ENCODE measurements around the gene COG5.

The COG5 gene

DNA sequence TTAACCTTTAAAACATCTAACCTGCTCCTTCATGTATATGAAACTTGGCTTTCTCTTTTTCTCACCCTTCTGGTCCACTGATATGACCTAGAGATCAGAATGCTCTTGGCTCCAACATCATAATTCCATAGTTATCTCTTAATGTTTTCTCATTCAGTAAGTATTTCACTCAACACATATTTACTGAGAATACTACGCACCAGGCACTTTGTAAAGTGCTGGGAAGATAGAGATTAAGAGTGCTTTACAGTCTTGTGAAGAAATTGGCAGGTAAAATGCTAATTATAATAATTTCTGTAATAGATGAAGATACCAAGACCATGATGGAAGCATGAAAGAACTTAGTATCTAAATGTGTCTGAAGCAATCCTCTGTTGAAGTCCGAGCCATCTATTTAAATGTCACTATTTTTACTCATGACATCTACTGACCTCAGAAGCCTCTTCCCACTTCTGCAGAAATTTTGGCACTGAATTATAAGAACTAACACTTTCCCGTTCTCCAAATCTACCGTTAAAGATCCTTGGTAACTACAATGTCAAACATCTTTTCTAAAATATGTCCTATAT lies 278.7 kb downstream of the COG5 start:
- Histone ChIP-seq H3K27me3 (no peaks in the 10 kb centered on the region), H3K4me3 (ENCODE audit: low read depth, low read length) (no peak overlapping the region), H3K9me3 (no peaks in the 10 kb centered on the region), H3K4me1 (no peaks in the 10 kb centered on the region), H3K36me3 (no peaks in the 10 kb centered on the region)
- TF ChIP-seq, protein P1, sequence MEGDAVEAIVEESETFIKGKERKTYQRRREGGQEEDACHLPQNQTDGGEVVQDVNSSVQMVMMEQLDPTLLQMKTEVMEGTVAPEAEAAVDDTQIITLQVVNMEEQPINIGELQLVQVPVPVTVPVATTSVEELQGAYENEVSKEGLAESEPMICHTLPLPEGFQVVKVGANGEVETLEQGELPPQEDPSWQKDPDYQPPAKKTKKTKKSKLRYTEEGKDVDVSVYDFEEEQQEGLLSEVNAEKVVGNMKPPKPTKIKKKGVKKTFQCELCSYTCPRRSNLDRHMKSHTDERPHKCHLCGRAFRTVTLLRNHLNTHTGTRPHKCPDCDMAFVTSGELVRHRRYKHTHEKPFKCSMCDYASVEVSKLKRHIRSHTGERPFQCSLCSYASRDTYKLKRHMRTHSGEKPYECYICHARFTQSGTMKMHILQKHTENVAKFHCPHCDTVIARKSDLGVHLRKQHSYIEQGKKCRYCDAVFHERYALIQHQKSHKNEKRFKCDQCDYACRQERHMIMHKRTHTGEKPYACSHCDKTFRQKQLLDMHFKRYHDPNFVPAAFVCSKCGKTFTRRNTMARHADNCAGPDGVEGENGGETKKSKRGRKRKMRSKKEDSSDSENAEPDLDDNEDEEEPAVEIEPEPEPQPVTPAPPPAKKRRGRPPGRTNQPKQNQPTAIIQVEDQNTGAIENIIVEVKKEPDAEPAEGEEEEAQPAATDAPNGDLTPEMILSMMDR (IDR thresholded peaks at IDR 0.05; ENCODE audit: low read depth, low read length) = no peak
- no peak for DNase-seq

DNA sequence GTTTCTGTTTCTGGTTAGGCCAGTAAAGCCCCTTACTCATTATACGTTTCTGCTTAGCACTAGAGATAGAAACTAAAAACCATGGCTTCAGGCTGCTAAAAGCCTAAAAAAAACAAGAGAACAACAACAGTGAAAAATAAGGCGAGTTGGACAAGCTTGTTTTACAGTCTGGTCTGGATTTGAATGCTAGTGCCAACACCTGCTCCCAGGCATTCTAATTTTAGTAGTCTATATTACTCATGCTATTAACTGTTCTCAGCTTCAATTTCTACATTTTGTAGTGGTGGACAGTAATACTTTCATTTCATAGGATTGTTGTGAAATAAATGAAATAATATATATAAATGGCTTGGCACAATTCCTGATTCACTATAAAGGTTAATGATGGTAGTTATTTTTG lies 286.4 kb downstream of the COG5 start:
- DNase-seq = no peak
- Histone ChIP-seq H3K4me3 (ENCODE audit: low read depth, low read length) (no peak overlapping the region), H3K9me3 (no peaks in the 10 kb centered on the region), H3K36me3 (no peaks in the 10 kb centered on the region), H3K4me1 (no peaks in the 10 kb centered on the region), H3K27me3 (no peaks in the 10 kb centered on the region)
- TF ChIP-seq, protein P1 (IDR thresholded peaks at IDR 0.05; ENCODE audit: low read depth, low read length) = no peak

DNA sequence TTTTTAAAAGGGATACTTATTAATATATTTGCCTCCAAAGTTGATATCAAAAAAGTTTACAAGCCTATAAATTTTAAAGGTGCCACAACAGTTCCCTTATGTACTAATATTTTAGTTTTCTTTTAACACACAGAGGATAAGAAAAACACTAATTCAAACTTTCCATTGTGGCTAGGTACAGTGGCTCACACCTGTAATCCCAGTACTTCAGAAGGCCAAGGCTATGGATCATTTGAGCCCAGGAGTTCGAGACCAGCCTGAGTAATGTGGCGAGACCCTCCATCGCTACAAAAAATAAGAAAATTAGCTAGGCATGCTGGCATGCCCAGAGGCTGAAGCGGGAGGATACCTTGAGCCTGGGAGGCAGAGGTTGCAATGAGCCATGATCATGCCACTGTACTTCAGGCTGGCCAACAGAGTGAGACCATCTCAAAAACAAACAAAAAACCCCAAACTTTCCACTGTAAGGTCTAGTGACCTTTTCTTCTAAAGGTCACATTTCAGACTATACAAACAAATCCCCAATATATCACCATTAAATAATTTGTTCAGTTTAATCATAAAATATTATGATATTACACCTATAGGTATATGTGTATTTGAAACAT lies 287.4 kb downstream of the COG5 start:
- TF ChIP-seq, protein P1 (IDR thresholded peaks at IDR 0.05; ENCODE audit: low read depth, low read length) = no peak
- H3K36me3 ChIP-seq = no peaks in the 10 kb centered on the region
- no peaks in the 10 kb centered on the region for H3K9me3 ChIP-seq
- no peak for DNase-seq
- H3K27me3 ChIP-seq = no peaks in the 10 kb centered on the region
- no peaks in the 10 kb centered on the region for H3K4me1 ChIP-seq
- H3K4me3 ChIP-seq (ENCODE audit: low read depth, low read length) = no peak overlapping the region

DNA sequence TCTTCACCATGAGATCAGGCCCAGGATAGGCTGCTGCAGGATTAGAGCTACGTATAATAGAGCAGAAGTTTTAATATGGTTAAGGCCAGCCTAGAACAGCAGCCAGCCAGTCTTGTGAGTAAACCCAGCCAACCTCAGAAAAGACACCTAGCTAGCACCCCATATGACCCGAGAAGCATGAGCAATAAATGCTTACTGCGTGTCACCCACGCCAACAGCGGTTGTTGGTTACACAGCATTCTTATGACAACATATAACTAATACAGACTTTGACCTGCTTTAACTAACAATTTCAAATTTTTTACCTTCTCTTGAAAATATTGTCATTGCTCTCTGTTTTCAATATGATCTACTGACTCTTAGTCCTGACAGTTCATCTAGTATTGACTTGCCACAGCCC lies 289.2 kb downstream of the COG5 start:
- Histone ChIP-seq H3K4me3 (ENCODE audit: low read depth, low read length) (no peak overlapping the region), H3K27me3 (no peaks in the 10 kb centered on the region), H3K9me3 (no peaks in the 10 kb centered on the region), H3K36me3 (no peaks in the 10 kb centered on the region), H3K4me1 (no peaks in the 10 kb centered on the region)
- TF ChIP-seq, protein P1 (IDR thresholded peaks at IDR 0.05; ENCODE audit: low read depth, low read length) = no peak
- DNase-seq = no peak

DNA sequence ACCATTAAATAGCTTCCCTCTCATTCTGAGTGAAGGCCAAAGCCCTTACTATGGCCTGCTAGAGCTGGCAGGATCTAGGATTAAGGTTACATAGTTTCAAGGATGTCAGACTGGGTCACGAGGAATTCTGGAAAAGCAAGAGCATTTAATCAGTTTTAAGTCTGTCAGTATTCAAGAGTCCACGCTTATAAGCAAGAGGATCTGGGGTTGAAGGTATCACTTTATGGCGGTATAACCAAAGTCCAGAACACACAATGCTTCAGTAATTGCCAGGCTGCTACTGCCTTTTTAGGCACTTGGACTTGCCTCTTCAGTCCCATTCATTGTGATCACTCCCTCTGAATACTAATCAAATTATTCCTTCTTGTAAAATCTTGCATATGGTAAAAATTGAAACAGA lies 293.9 kb downstream of the COG5 start:
- no peaks in the 10 kb centered on the region for H3K36me3 ChIP-seq
- H3K4me1 ChIP-seq = peaks cover 5% of the 10 kb centered on the region; the same call in 1 of the 2 replicates
- TF ChIP-seq, protein P1 (IDR thresholded peaks at IDR 0.05; ENCODE audit: low read depth, low read length) = no peak
- H3K4me3 ChIP-seq (ENCODE audit: low read depth, low read length) = no peak overlapping the region
- no peak for DNase-seq
- no peaks in the 10 kb centered on the region for H3K27me3 ChIP-seq
- no peaks in the 10 kb centered on the region for H3K9me3 ChIP-seq

DNA sequence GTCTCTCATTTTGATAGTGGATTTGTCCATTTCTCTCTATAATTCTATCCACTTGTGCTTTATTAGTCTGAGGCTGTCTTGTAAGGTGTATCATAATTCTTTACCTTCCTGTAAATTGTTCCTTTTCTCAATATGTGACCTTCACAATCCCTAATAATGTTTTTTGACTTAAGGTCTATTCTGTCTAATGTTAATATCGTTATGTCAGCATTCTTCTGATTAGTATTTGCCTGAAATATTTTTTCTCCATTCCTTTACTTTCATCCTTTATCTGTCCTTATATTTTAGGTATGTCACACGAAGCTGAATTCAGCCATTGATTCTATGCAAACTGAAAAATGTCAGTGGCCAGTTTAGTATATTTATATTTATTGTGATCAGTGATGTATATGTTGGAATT lies 295.1 kb downstream of the COG5 start:
- Histone ChIP-seq H3K9me3 (no peaks in the 10 kb centered on the region), H3K36me3 (no peaks in the 10 kb centered on the region)

More for the DNA sequence above, 295.1 kb downstream of the COG5 start:
- TF ChIP-seq, protein P1 (IDR thresholded peaks at IDR 0.05; ENCODE audit: low read depth, low read length) = no peak
- H3K4me1 ChIP-seq = peaks cover 5% of the 10 kb centered on the region; the same call in 1 of the 2 replicates
- no peak for DNase-seq
- no peaks in the 10 kb centered on the region for H3K27me3 ChIP-seq
- H3K4me3 ChIP-seq (ENCODE audit: low read depth, low read length) = no peak overlapping the region
